ENCODE results near the gene STAG1.
"Not testable (repeated sequence)": the region's sequence is repeated elsewhere in the genome, so short reads cannot be mapped to it uniquely, and the experiment has no call there.

Gene STAG1

DNA sequence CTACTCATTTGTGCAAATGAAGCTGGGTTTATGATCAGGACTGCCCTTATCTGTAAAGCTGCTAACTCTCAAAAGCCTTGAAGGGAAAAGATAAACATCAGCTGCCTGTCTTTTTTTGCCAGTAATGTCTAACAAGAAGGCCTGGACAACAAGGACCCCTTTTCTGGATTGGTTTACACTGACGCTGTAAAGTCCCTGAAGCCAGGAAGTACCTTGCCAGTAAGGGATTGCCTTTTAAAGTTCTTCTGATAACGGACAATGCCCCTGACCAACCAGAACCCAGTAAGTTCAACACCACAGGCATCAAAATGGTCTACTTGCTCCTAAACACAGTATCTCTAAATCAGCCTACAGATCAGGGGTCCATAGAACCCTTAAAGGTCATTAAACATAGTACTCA is 324.0 kb downstream of the STAG1 start:
- in situ Hi-C loops (cut with HindIII; ENCODE audit: low sequenced_read_pairs) = no loop called here

- in situ Hi-C loops (cut with HindIII; ENCODE audit: low sequenced_read_pairs) = no loop called here
Measured at GRCh38 chr3:136427236-136427635, 324.9 kb downstream of the STAG1 start.

DNA sequence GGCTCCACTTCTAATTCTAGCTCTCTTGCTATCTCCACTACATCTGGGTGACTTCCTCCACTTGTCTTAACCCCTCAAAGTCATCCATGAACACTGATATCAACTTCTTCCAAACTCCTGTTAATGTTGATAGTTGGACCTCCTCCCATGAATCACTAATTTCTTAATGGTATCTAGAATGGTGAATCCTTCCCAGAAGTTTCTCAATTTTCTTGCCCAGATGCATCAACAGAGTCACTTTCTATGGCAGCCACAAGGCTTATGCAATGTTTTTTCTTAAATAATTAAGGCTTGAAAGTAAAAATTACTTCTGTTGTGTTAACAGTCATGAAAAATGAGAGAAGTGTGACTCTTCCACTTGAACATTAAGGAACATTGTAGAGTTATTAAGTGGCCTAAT is 337.7 kb downstream of the STAG1 start:
- in situ Hi-C loops (cut with HindIII; ENCODE audit: low sequenced_read_pairs) = no loop called here

GRCh38 chr3:136412307-136412706 is 339.9 kb downstream of the STAG1 start:
- in situ Hi-C loops (cut with HindIII; ENCODE audit: low sequenced_read_pairs) = no loop called here

DNA sequence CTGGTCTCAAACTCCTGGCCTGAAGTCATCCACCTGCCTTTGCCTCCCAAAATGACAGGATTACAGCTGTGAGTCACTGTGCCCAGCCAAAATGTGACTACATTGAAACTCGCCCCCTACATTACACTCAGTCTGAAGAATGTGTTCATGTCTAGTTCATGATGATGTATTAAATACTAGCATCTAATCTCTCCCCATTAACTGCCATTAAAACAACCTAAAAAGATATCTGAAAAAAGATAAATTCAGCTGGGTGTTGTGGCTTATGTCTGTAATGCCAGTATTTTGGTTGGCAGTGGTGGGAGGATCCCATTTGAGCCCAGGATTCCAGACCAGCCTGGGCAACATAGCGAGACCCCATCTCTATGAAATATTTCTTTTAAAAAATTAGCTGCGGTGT is 342.6 kb downstream of the STAG1 start:
- in situ Hi-C loops (cut with HindIII; ENCODE audit: low sequenced_read_pairs) = no loop called here

- in situ Hi-C loops (cut with HindIII; ENCODE audit: low sequenced_read_pairs) = no loop called here
Measured at GRCh38 chr3:136404056-136404455, 348.1 kb downstream of the STAG1 start.

DNA sequence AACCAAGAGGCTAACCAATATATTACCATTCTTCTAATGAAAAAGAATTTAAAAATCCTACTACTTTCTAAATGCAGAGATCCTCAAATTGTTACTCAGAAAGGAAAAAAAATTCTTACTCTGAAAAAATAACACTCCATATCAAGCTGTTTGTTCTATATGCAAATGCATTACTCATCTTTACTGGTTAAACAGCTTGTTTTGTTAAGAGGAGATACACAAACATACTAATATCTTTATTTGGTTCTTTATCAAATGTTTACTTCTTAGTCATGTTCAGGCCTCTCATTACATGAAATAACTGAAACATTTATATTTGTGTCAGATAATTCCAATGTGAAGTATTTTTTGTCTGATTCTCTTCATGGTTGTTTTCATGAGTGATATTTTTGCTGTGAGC is 355.3 kb downstream of the STAG1 start:
- in situ Hi-C loops (cut with HindIII; ENCODE audit: low sequenced_read_pairs) = no loop called here

DNA sequence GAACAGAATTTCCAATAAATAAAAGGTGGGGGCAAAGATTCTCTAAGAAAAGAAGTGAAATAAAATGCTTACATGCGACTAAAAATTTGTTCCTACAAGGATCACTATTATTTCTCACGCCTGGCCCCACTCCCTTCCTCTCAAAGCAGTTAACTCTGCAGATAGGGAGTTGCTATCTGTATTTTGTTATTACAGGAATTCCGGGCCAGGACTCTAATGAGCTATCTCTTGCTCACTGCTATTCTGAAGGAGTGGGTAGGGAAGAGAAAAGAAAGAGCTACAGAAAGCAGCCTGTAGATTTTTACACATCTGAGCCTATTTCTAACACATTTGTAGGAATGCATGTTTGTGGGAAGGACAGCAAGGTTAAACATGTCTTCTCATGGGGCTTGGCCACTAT is 361.6 kb downstream of the STAG1 start:
- in situ Hi-C loops (cut with HindIII; ENCODE audit: low sequenced_read_pairs) = no loop called here

DNA sequence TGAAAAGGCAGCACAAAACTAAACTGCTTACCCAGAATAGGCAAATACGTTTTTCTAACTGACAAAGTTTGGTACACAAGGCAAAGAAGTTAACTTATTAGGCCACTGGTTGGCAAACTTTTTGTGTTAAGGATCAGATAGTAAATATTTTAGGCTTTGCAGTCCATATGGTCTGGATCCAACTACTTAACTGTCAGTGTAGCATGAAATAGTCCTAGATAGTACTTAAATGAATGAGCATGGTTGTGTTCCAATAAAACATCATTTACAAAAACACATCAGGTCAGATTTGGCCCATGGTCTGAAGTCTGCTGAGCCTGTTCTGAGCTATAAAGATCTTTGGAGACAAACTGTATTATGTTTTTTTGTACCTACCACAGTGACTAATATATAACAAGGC is 365.1 kb downstream of the STAG1 start:
- in situ Hi-C loops (cut with HindIII; ENCODE audit: low sequenced_read_pairs) = no loop called here

DNA sequence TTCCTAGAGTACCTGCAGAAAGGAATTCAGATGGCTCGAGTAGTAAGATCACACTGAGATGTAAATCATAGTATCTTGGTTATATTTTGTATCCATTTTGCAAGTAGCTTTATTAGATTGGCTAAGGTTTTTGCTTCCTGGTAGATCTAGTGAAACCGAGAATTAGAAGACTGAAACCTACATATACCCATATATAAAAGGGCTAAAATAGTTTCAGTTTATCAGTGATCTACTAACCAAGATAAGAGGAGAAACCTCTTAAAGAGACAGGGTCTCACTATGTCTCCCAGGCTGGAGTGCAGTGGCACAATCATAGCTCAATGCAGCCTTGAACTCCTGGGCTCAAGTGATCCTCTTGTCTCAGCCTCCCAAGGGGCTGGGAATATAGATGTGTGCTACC is 366.7 kb downstream of the STAG1 start:
- in situ Hi-C loops (cut with HindIII; ENCODE audit: low sequenced_read_pairs) = no loop called here

DNA sequence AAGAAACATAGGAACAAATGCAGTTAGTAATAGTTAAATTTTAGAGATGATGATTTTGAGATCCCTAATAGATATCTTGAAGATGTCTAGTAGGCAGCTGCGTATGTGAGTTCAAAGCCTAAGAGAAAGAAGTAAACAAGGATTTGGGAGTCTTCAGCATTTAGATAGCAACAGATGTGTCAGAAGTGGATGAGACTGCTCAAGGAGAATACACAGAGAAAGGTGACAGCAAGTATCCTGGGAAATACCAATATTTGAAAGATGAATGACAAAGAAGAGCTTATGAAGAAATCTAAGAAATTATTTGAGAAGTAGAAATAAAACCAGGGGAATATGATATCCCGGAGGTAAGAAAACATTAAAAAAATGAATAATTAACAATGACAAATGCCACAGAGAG is 371.1 kb downstream of the STAG1 start:
- in situ Hi-C loops (cut with HindIII; ENCODE audit: low sequenced_read_pairs) = no loop called here

DNA sequence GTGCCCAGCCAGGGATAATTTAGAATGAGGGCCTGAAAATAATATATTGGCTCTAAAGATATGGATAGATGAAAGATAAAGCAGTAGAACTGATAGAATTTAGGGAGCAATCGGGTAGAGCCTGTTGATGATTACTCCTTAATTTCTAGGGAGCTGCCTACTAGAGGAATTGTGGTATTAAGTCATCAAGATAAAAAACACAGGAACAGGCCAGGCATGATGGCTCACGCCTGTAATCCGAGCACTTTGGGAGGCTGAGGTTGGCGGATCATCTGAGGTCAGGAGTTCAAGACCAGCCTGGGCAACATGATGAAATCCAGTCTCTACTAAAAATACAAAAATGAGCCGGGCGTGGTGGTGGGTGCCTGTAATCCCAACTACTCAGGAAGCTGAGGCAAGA is 371.6 kb downstream of the STAG1 start:
- in situ Hi-C loops (cut with HindIII; ENCODE audit: low sequenced_read_pairs) = no loop called here

- in situ Hi-C loops (cut with HindIII; ENCODE audit: low sequenced_read_pairs) = no loop called here
Measured at GRCh38 chr3:136378011-136378410, 374.2 kb downstream of the STAG1 start.

DNA sequence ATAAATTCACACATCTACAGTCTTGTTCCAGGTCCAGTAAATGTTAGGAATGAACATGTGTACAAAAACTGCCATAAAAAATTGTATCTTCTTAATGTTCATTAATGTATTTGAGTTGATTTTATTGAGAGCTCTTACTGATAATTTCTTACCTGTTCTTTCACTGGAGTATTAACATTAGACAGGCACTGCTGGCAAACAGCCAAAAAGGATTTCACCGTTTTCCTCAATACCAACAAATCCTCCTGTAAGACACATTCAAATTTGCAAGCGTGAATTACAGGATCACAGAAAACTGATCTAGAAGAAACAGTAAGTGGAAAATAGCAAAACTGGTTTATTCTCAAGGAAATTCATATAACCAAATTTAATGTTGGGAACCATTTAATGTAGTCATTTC is 374.7 kb downstream of the STAG1 start:
- in situ Hi-C loops (cut with HindIII; ENCODE audit: low sequenced_read_pairs) = no loop called here

- in situ Hi-C loops (cut with HindIII; ENCODE audit: low sequenced_read_pairs) = not testable (repeated sequence)
Measured at GRCh38 chr3:136375800-136376199, 376.4 kb downstream of the STAG1 start.

DNA sequence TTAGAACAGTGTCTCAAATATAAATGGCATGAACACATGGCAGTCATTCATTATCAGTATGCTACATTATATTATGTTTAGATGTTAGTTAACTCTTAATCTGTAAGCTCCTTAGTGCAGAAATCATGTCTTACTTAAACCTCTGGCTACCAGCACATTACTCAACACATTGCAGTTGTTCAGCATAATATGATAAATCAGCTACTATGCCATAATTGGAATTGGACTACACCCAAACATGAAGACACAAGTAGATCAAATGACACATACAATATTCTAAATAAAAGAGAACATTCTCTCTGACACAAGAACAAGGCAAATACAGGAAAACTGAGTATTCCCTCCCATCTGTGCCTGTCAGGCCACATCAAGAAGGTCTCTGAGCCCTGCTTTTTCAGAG is 385.9 kb downstream of the STAG1 start:
- in situ Hi-C loops (cut with HindIII; ENCODE audit: low sequenced_read_pairs) = no loop called here

DNA sequence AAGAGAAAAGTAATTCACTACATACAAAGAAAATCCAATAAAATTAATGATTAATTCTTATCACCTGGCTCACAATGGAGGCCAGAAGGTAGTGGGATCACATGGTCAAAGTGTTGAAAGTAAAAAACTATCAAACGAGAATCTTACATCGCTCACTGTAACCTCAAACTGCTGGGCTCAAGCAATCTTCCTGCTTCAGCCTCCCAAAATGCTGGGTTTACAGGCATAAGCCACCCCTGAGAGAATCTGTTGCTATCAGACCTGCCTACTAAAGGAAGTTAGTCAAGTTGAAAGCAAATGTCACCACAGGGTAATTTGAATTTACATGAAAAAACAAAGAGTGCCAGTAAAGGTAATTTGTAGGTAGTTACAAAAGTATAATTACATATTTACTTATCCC is 398.7 kb downstream of the STAG1 start:
- in situ Hi-C loops (cut with HindIII; ENCODE audit: low sequenced_read_pairs) = no loop called here

GRCh38 chr3:136351905-136352304 is 400.3 kb downstream of the STAG1 start:
- in situ Hi-C loops (cut with HindIII; ENCODE audit: low sequenced_read_pairs) = no loop called here

- in situ Hi-C loops (cut with HindIII; ENCODE audit: low sequenced_read_pairs) = no loop called here
Measured at GRCh38 chr3:136351351-136351750, 400.8 kb downstream of the STAG1 start.

DNA sequence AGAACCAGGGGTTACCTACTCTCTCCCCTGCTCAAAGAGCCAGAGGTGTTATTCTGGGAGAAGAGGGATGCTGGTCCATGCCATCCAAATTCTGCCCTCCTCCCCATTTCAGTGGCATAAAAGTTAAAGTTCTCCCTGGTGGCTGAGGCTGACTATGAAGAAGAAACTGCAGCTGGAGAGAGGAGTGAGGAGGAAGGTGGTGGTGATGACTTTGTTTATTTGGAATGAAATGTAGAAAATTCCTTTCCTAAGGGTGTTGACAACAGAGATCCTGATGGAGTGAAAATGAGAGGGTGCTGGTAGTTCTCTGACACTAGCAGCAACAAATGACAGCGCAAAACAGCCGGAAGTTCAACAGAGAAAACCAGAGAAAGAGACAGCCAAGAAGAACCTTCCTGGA is 401.6 kb downstream of the STAG1 start:
- in situ Hi-C loops (cut with HindIII; ENCODE audit: low sequenced_read_pairs) = no loop called here

GRCh38 chr3:136350132-136350531 is 402.0 kb downstream of the STAG1 start:
- in situ Hi-C loops (cut with HindIII; ENCODE audit: low sequenced_read_pairs) = no loop called here

DNA sequence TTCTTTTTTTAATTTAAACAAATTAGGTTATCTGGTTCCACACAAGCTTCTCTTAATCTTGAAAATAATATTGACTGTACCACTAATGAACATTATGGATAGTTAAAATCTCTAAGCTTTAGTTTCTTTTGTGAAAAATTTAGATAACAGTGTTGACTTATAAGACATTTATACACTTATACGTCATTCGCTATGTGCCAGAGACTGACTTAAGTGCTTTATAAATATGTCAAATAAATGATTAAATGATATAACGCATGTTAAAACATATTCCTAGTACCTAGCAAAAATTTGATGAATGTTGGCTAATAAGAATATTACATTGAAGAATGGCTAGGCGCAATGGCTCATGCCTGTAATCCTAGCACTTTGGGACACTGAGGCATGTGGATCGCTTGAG is 405.7 kb downstream of the STAG1 start:
- in situ Hi-C loops (cut with HindIII; ENCODE audit: low sequenced_read_pairs) = no loop called here

- in situ Hi-C loops (cut with HindIII; ENCODE audit: low sequenced_read_pairs) = no loop called here
Measured at GRCh38 chr3:136343873-136344555, 408.2 kb downstream of the STAG1 start.

All from DLD1 (cell line).